Measurements from ENCODE around the gene CFAP299.
"Not testable (repeated sequence)": the region's sequence is repeated elsewhere in the genome, so short reads cannot be mapped to it uniquely, and the experiment has no call there.

Gene CFAP299

GRCh38 chr4:80749558-80749957, 414.0 kb downstream of the CFAP299 start:
- not testable (repeated sequence) for DNase-seq

GRCh38 chr4:80751200-80751599, 415.7 kb downstream of the CFAP299 start:
- DNase-seq, result no peak

GRCh38 chr4:80767944-80768343, 432.4 kb downstream of the CFAP299 start:
- DNase-seq, result no peak

GRCh38 chr4:80776168-80776567, 440.6 kb downstream of the CFAP299 start:
- no peak for DNase-seq

GRCh38 chr4:80781431-80781830, 445.9 kb downstream of the CFAP299 start:
- no peak for DNase-seq

GRCh38 chr4:80787306-80787705, 451.8 kb downstream of the CFAP299 start:
- DNase-seq, result no peak

- no peak for DNase-seq
These were observed 453.3 kb downstream of the CFAP299 start for GRCh38 chr4:80788798-80789197.

- no peak for DNase-seq
These were observed 454.6 kb downstream of the CFAP299 start for GRCh38 chr4:80790152-80790551.

GRCh38 chr4:80793660-80794059, 458.1 kb downstream of the CFAP299 start:
- DNase-seq, result not testable (repeated sequence)

GRCh38 chr4:80798082-80798481, 462.6 kb downstream of the CFAP299 start:
- DNase-seq, result no peak

GRCh38 chr4:80800719-80801118, 465.2 kb downstream of the CFAP299 start:
- not testable (repeated sequence) for DNase-seq

GRCh38 chr4:80803337-80803736, 467.8 kb downstream of the CFAP299 start:
- DNase-seq, result no peak

- DNase-seq, result no peak
These were observed 470.9 kb downstream of the CFAP299 start for GRCh38 chr4:80806472-80806871.

GRCh38 chr4:80809039-80809729, 473.7 kb downstream of the CFAP299 start:
- DNase-seq, result no peak

GRCh38 chr4:80811406-80811805, 475.9 kb downstream of the CFAP299 start:
- DNase-seq, result no peak

GRCh38 chr4:80812145-80812544, 476.6 kb downstream of the CFAP299 start:
- DNase-seq, result no peak

- no peak for DNase-seq
These were observed 478.7 kb downstream of the CFAP299 start for GRCh38 chr4:80814266-80814665.

GRCh38 chr4:80831383-80832361, 496.1 kb downstream of the CFAP299 start:
- DNase-seq, result no peak

GRCh38 chr4:80839281-80839680, 503.8 kb downstream of the CFAP299 start:
- DNase-seq, result no peak

- DNase-seq, result no peak
These were observed 504.3 kb downstream of the CFAP299 start for GRCh38 chr4:80839792-80840191.

- DNase-seq, result no peak
These were observed 504.9 kb downstream of the CFAP299 start for GRCh38 chr4:80840396-80840795.

- no peak for DNase-seq
These were observed 506.2 kb downstream of the CFAP299 start for GRCh38 chr4:80841587-80842281.

- no peak for DNase-seq
These were observed 510.7 kb downstream of the CFAP299 start for GRCh38 chr4:80846210-80846609.

All from stimulated activated CD4-positive, alpha-beta T cell treated with anti-CD3 and anti-CD28 coated beads, Interleukin-4, amount 100 ng/mL, for 24 hours (primary cell).